HFFc6 (cell line): Measurements from ENCODE around the gene HMGCL. TPM values are rescaled to one million over a fixed set of nuclear protein-coding genes. Genes with fewer than 3 reads are reported as not detected.
A peak's percentile ranks its signal among the peaks of the same experiment; 100 is the strongest.

Source experiments
- DNase-seq: peaks from one replicate; pipeline ENCODE4 v3.0.0-alpha.2; 2018
- H3K27ac Mint-ChIP-seq: 2 replicates; pipeline ENCODE4 v1.8.0; 2020; ENCODE audit warnings: mild to moderate bottlenecking, mixed read lengths
- H3K27me3 Mint-ChIP-seq: 2 replicates; pipeline ENCODE4 v1.8.0; 2021; ENCODE audit warnings: mild to moderate bottlenecking, moderate library complexity, mixed read lengths; ENCODE audit not compliant: insufficient read depth
- H3K36me3 Mint-ChIP-seq: 2 replicates; pipeline ENCODE4 v1.8.0; 2021; ENCODE audit warnings: low read depth, mixed read lengths
- H3K4me1 Mint-ChIP-seq: 2 replicates; pipeline ENCODE4 v1.8.0; 2020; ENCODE audit warnings: low read depth, mixed read lengths
- H3K4me3 Mint-ChIP-seq: 2 replicates; pipeline ENCODE4 v1.8.0; 2020; ENCODE audit warnings: mild to moderate bottlenecking, moderate library complexity, mixed read lengths
- H3K9me3 Mint-ChIP-seq: 2 replicates; pipeline ENCODE4 v1.8.0; 2020; ENCODE audit warnings: mild to moderate bottlenecking, mixed read lengths
- CTCF ChIP-seq: fragments of 200-600 bp; sonication (generic); IDR thresholded peaks from 2 replicates; pipeline ENCODE4 v1.5.0; 2021; ENCODE audit warnings: antibody characterized with exemption, mild to moderate bottlenecking
- long read RNA-seq: library from polyadenylated mRNA; unstranded; transcript quantifications from one replicate; pipeline ENCODE4 v2.0.0, GENCODE V29; 2019
- total RNA-seq, 6 experiments: library from RNA; stranded (reverse); fragmentation: NEBNext Ultra II Directional; extraction: Animal tissue kit (Norgen Biotek cat#: 25700); gene quantifications; 2 replicates in 1 of 6; 3 replicates in 5 of 6; pipeline ENCODE4 v1.2.3, GENCODE V29; 2021

Gene HMGCL
- 10 to 100 TPM; 20.2 to 22.9 (median 21.7) TPM for total RNA-seq
- long read RNA-seq, transcript HMGCL-203 (9 exons, 1,600 nt), result major isoform, 28 of 38 reads
- long read RNA-seq, partial matches to known transcripts, result 0 of 38 reads
- long read RNA-seq, other reads (novel, unspliced or antisense), result 8 of 38 reads

GRCh38 chr1:23825076-23825761 is at the start of gene HMGCL:
Gene HMGCL, minus strand, starts transcription at chr1:23825429. Its CDS starts 14 bp downstream, at chr1:23825415.
- Mint-ChIP-seq H3K9me3 (no peaks in the 10 kb centered on the region), H3K36me3 (no peaks in the 10 kb centered on the region; the same call in 1 of the 2 replicates), H3K4me3 (peak within 1 kb of the TSS; percentile 100), H3K27ac (peak within 1 kb of the TSS; percentile 96), H3K27me3 (no peaks in the 10 kb centered on the region), H3K4me1 (peaks cover 17% of the 10 kb centered on the region)
- peak; percentile 80 for DNase-seq
- no peak for TF ChIP-seq CTCF

DNA sequence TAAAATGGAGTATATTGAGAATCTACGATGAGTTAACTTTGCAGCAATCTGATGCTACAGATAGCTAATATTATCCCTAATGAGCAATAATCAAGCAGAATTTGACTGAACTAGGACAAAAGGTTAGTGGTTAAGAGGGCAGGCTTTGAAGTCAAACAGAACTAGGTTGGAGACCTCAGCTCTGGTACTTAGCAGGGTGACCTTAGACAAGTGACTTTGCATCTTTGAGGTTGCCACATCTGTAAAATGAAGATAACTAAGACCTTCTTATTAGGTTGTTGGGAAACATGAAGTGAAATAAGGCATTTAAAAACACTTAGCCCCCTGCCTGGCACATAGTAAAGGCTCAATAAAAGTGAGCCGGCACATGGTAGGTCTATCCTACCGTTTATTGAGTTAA is 47.2 kb upstream of the HMGCL start:
- peaks cover 12% of the 10 kb centered on the region for H3K4me1 Mint-ChIP-seq
- DNase-seq, result no peak
- H3K36me3 Mint-ChIP-seq, result peaks cover 10% of the 10 kb centered on the region
- TF ChIP-seq CTCF, result no peak
- H3K27ac Mint-ChIP-seq, result no peak overlapping the region
- peaks cover 12% of the 10 kb centered on the region for H3K9me3 Mint-ChIP-seq
- peaks cover 26% of the 10 kb centered on the region for H3K27me3 Mint-ChIP-seq
- H3K4me3 Mint-ChIP-seq, result no peak overlapping the region

- Mint-ChIP-seq H3K9me3 (no peaks in the 10 kb centered on the region), H3K4me3 (peak overlapping the region; percentile 86), H3K36me3 (no peaks in the 10 kb centered on the region), H3K27ac (no peak overlapping the region), H3K27me3 (peaks cover 26% of the 10 kb centered on the region), H3K4me1 (peaks cover 26% of the 10 kb centered on the region)
- no peak for TF ChIP-seq CTCF
- DNase-seq, result no peak
These were observed 43.8 kb upstream of the HMGCL start for GRCh38 chr1:23869051-23869450.

- no peak overlapping the region for H3K27ac Mint-ChIP-seq
These were observed 43.4 kb upstream of the HMGCL start for GRCh38 chr1:23868557-23869016.

GRCh38 chr1:23867895-23868556 is 42.8 kb upstream of the HMGCL start, which contains the start of gene FUCA1:
Gene FUCA1, minus strand, starts transcription at chr1:23868290. Its CDS starts 4 bp downstream, at chr1:23868286.
- peak; percentile 68 for DNase-seq
- peaks cover 26% of the 10 kb centered on the region for H3K4me1 Mint-ChIP-seq
- H3K4me3 Mint-ChIP-seq, result peak within 1 kb of the TSS; percentile 86
- TF ChIP-seq CTCF, result peak; percentile 97
- no peaks in the 10 kb centered on the region for H3K9me3 Mint-ChIP-seq
- no peak within 1 kb of the TSS for H3K27ac Mint-ChIP-seq
- no peaks in the 10 kb centered on the region for H3K36me3 Mint-ChIP-seq
- H3K27me3 Mint-ChIP-seq, result peaks cover 19% of the 10 kb centered on the region

More at GRCh38 chr1:23868557-23869016, 43.4 kb upstream of the HMGCL start:
- no peaks in the 10 kb centered on the region for H3K36me3 Mint-ChIP-seq
- H3K4me1 Mint-ChIP-seq, result peaks cover 26% of the 10 kb centered on the region
- H3K4me3 Mint-ChIP-seq, result peak overlapping the region; percentile 86
- no peaks in the 10 kb centered on the region for H3K9me3 Mint-ChIP-seq
- peaks cover 24% of the 10 kb centered on the region for H3K27me3 Mint-ChIP-seq
- no peak for DNase-seq
- TF ChIP-seq CTCF, result peak; percentile 42
